ENCODE results near the gene CD52. TPM values are rescaled to one million over a fixed set of nuclear protein-coding genes. Genes with fewer than 3 reads are reported as not detected.
A peak's percentile ranks its signal among the peaks of the same experiment; 100 is the strongest.

CD52 gene
- total and polyA plus RNA-seq, 2 of the 13 experiments (the other 11 are each of a cell fraction or from before 2014, with no cell fraction given): 0.32 TPM; not detected in 1

GRCh38 chr1:26279456-26280332 is 38.1 kb upstream of the CD52 start, which contains the start of gene SH3BGRL3 (continued):
- TF ChIP-seq ZNF7 (CRISPR knock-in tag; IDR thresholded peaks at IDR 0.05): no peak
- TF ChIP-seq MYNN (CRISPR knock-in tag; IDR thresholded peaks at IDR 0.05; ENCODE audit: low read depth): no peak
- TF ChIP-seq NR2C2 (CRISPR knock-in tag; IDR thresholded peaks at IDR 0.05; ENCODE audit: borderline replicate concordance): peak; percentile 50; the same call in 1 of the 2 replicates
- no peak for TF ChIP-seq HNF4G (IDR thresholded peaks at IDR 0.05; ENCODE audit: borderline replicate concordance, low read depth, low read length)
- TF ChIP-seq HNF4G (CRISPR knock-in tag; IDR thresholded peaks at IDR 0.05; ENCODE audit: borderline replicate concordance, low read depth): no peak
- TF ChIP-seq ZNF569 (CRISPR knock-in tag; IDR thresholded peaks at IDR 0.05; ENCODE audit: borderline replicate concordance): no peak
- no peak for TF ChIP-seq GATAD2A (CRISPR knock-in tag; IDR thresholded peaks at IDR 0.05)
- TF ChIP-seq ZSCAN5A (CRISPR knock-in tag; IDR thresholded peaks at IDR 0.05; ENCODE audit: borderline replicate concordance): peak; percentile 88; the same call in 1 of the 2 replicates
- 0 out of 2 replicates have a peak, but pooled peaks have one; percentile 20 for TF ChIP-seq TSC22D2 (CRISPR knock-in tag; IDR thresholded peaks at IDR 0.05; ENCODE audit: borderline replicate concordance)
- TF ChIP-seq ZNF260 (CRISPR knock-in tag; IDR thresholded peaks at IDR 0.05; ENCODE audit: borderline replicate concordance, low read depth): 0 out of 2 replicates have a peak, but pooled peaks have one; percentile 69
- TF ChIP-seq CENPBD1 (CRISPR knock-in tag; IDR thresholded peaks at IDR 0.05; ENCODE audit: borderline replicate concordance, low read depth): no peak
- no peak for TF ChIP-seq RELA (CRISPR knock-in tag; IDR thresholded peaks at IDR 0.05)
- TF ChIP-seq KLF13 (CRISPR knock-in tag; IDR thresholded peaks at IDR 0.05): no peak
- TF ChIP-seq MLXIP (CRISPR knock-in tag; IDR thresholded peaks at IDR 0.05; ENCODE audit: borderline replicate concordance): no peak
- TF ChIP-seq RORA (CRISPR knock-in tag; IDR thresholded peaks at IDR 0.05): no peak
- TF ChIP-seq ELK4 (CRISPR knock-in tag; IDR thresholded peaks at IDR 0.05; ENCODE audit: borderline replicate concordance): no peak
- peak; percentile 72; the same call in 1 of the 2 replicates for TF ChIP-seq ZNF329 (CRISPR knock-in tag; IDR thresholded peaks at IDR 0.05; ENCODE audit: low read depth)

All from HepG2 (cell line).